HG02798 (cell line): ENCODE results near the gene PKN1.
"Not testable (repeated sequence)": the region's sequence is repeated elsewhere in the genome, so short reads cannot be mapped to it uniquely, and the experiment has no call there.

Source experiments
- ATAC-seq: cut with Tn5 transposase; IDR thresholded peaks from one replicate; pipeline ENCODE4 v1.9.1; 2021; ENCODE audit warnings: mild to moderate bottlenecking; ENCODE audit not compliant: unreplicated experiment, poor library complexity

Gene PKN1

GRCh38 chr19:14478113-14478545 lies 45.0 kb downstream of the PKN1 start:
- ATAC-seq = no peak

- ATAC-seq = no peak
Observed at GRCh38 chr19:14479309-14479974, 46.3 kb downstream of the PKN1 start.

- ATAC-seq = no peak
Observed at GRCh38 chr19:14479975-14480699, 47.0 kb downstream of the PKN1 start.

GRCh38 chr19:14480700-14481079 lies 47.6 kb downstream of the PKN1 start:
- ATAC-seq = no peak

GRCh38 chr19:14482172-14482941 lies 49.3 kb downstream of the PKN1 start:
- ATAC-seq = no peak

- no peak for ATAC-seq
Observed at GRCh38 chr19:14487370-14488125, 54.4 kb downstream of the PKN1 start.

GRCh38 chr19:14492756-14493337 lies 59.7 kb downstream of the PKN1 start:
- ATAC-seq = no peak

GRCh38 chr19:14494411-14494810 lies 61.3 kb downstream of the PKN1 start:
- no peak for ATAC-seq

GRCh38 chr19:14494910-14495671 lies 62.0 kb downstream of the PKN1 start:
- no peak for ATAC-seq

GRCh38 chr19:14495672-14496028 lies 62.5 kb downstream of the PKN1 start:
- no peak for ATAC-seq

- ATAC-seq = peak; percentile 89
Observed at GRCh38 chr19:14496029-14496833, 63.1 kb downstream of the PKN1 start, which contains the start of gene GIPC1. Gene GIPC1, minus strand, starts transcription at chr19:14496127. Its CDS starts 13,151 bp downstream, at chr19:14482976.

- ATAC-seq = no peak
Observed at GRCh38 chr19:14496834-14497227, 63.7 kb downstream of the PKN1 start.

- ATAC-seq = no peak
Observed at GRCh38 chr19:14497228-14497921, 64.3 kb downstream of the PKN1 start.

GRCh38 chr19:14502334-14503092 lies 69.4 kb downstream of the PKN1 start:
- ATAC-seq = no peak

- ATAC-seq = no peak
Observed at GRCh38 chr19:14503285-14503684, 70.2 kb downstream of the PKN1 start.

GRCh38 chr19:14504575-14504974 lies 71.5 kb downstream of the PKN1 start:
- ATAC-seq = not testable (repeated sequence)

GRCh38 chr19:14505488-14506239 lies 72.6 kb downstream of the PKN1 start:
- ATAC-seq = no peak
